ENCODE measurements around the gene TMEM244. TPM values are rescaled to one million over a fixed set of nuclear protein-coding genes. Genes with fewer than 3 reads are reported as not detected.
"Not testable (repeated sequence)": the region's sequence is repeated elsewhere in the genome, so short reads cannot be mapped to it uniquely, and the experiment has no call there.

TMEM244 gene, protein sequence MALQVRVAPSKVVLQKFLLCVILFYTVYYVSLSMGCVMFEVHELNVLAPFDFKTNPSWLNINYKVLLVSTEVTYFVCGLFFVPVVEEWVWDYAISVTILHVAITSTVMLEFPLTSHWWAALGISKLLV
- not detected in 2 replicates for polyA plus RNA-seq (2014; cell fraction: cytosol; rRNA removed)
- polyA plus RNA-seq (2014; cell fraction: nucleus; rRNA removed) = not detected in 2 replicates

DNA sequence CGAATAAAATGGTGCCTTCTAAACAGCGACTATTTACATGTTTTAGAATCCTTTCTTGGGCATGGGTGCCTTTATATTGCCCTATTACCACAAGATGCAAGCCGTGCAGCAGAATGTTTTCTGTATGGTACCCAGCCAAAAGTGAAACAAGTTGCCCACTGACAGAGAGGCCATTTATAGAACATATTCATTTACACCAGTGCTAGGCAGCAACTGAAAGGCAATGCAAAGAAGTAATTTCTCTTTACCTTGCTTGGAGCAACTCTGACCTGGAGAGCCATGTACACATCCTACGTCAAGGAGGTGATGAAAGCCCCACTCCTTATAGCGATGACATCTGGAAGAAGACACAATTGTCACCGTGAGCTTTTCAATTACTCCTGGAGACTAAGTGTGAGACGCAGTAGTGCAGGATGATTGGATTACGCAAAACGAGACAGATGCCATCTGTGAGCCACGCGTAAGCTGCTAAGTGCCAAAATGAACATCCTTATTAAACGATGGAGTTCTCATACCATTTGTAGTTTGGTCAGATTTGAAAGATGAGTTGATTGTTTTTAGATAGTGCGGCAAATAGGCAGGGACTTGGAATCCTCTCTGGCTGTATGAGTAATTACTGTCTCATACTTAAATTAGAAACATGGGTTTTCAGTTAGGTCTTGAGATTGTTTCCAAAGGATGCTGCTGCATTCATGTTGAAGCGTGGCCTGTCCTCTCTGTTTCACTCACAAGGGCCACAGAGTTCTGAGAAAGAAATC, at the start of gene TMEM244:
TSS of gene TMEM244 (minus strand) at position 408 of the 758 bp plus-strand sequence. CDS start at position 281, 127 bp downstream.
- peak; percentile 49 for DNase-seq (ENCODE audit: low spot score)

DNA sequence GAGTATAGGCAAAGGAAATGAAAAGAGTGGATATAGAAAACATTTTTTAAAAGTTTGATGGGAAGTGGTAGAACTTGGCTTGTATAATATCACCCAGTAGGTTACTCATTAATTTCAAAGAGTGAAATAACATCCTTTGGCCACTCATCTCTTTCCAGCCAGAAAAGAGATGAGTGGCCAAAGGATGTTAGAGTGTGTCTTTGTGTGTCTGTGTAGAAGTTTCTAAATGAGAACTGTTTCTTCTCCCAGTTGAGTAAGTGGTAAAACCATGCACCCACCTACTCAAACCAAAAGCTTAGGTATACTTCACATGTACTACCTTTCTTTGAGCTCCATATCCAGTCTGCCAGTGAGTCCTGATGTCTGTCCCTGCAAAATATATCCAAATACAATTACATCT, 47.7 kb upstream of the TMEM244 start:
- DNase-seq (ENCODE audit: low spot score) = no peak

DNA sequence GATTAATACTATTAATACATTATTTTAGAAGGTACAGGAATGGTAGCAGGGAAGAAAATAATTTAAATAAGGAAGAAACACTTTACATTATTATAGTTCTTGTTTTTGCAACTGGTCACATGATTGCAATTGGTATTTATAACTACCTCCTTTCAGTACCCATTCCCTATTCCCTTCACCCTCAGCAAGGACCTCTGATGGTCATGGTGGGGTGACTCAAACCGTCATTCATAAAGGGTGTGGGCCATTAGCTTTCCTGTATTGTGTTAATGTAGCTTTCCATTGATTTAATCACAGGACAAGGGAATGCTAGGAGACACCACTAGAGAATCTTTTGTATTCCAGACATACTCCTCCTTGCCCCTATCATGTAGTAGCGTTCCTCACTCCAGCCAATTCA, 47.2 kb upstream of the TMEM244 start:
- no peak for DNase-seq (ENCODE audit: low spot score)

DNA sequence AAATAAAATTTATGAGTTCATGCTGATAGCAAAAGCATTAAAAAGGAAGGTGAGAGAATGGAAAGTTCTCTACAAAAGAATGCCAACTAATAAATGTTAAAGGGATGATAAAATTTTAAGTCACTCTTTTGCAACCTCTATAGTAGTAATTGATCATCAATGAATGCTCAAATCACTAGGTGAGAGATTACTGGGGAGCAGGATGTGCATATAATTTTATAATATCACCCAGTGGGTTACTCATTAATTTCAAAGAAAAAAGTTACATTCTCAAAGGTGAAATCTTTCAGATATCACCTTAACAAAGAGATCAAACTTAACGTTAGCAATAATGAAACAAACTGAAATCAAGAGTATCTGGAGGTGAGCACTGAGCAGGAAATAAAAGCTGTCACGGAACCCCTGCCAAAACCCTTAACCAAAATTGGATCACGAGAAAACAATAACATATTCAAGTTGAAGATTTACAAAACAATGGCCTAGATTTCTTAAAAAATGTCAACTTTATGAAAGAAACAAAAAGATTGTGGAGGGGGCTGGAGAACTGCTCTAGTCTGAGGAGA, 45.5 kb upstream of the TMEM244 start:
- no peak for DNase-seq (ENCODE audit: low spot score)

DNA sequence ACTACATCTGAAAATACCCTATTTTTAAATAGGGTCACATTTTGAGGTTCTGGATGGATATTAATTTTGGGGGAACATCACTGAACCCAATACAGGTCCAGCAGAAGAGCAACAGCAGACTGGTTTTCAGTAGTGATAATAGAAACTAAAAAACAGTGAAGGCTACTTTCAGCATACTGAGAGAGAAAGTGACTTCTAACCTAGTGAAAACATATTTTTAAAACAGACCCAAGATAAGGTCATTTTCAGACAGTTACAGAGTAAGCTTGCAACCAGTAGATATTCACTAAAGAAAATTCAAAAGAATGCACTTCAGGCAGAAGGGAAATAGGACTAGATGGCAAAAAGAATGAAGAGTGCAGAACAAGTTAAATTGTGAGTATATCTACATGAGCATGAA, 42.0 kb upstream of the TMEM244 start:
- no peak for DNase-seq (ENCODE audit: low spot score)

DNA sequence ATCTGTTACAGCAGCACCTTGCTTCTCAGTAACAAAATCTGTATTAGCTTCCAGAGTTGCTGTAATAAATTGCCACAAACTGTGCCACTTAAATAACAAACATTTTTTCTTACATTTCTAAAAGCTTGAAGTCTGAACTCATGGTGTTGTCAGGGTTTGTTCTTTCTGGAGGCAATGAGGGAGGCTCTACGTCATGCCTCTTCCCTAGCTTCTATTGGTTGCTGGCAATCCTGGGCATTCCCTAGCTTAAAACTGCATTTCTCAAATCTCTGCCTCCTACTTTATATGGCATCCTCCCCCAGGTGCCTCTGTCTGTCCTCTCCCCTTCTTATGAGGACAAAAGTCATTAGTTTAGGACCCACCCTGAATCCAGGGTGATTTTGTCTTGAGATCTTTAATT, 41.6 kb upstream of the TMEM244 start:
- no peak for DNase-seq (ENCODE audit: low spot score)

DNA sequence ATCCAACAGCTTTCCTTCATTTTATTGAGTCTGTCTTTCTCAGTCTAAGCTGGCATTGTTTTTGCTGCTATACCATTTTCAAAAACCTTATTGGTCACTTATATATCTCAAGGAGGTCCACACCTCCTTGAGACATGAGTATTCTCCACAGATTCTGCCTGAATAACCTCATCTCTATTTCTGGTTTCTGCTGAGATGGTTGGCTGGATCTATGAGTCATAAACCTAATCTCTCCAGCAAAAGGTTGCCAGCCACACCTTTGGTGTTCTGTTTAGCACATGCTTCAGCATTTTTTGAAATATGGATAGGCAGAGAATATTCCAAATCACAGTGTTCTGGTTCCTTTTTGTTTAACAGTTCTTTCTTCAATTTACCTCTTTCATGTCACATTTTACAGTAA, 40.8 kb upstream of the TMEM244 start:
- no peak for DNase-seq (ENCODE audit: low spot score)

DNA sequence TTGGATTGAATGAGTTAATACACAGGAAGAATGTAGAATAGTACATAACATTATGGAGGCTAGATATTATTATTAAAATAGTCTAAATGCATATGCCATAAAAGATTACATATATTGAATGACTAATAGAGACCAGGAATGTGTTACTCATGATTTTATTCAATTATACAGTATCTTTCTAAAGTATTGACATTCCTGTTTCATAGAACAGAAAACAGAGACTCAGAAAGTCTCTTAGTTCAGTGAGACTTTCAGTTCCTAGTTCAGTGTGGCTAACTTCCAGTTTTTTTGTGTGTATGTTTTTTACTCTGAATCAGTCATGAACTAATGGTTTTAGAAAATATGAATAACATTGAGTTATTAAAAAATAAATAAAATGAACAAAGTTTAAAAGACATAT, 34.6 kb upstream of the TMEM244 start:
- no peak for DNase-seq (ENCODE audit: low spot score)

DNA sequence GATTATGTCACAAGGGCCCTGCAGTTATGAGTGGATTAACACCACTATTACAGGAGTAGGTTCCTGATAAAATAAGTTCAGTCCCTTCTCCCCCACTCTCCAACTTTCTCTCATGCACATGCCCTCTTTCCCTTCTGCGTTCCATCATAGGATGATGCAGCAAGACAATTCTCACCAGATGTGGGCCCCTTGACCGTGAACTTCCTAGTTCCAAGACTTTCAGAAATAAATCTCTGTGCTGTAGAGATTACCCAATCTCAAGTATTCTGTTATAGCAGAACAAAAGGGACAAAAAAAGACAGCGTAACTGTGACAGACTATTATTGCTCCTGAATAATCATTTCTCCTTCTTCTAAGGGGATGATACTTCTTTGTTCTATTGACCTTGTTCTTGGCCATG, 33.8 kb upstream of the TMEM244 start:
- no peak for DNase-seq (ENCODE audit: low spot score)

DNA sequence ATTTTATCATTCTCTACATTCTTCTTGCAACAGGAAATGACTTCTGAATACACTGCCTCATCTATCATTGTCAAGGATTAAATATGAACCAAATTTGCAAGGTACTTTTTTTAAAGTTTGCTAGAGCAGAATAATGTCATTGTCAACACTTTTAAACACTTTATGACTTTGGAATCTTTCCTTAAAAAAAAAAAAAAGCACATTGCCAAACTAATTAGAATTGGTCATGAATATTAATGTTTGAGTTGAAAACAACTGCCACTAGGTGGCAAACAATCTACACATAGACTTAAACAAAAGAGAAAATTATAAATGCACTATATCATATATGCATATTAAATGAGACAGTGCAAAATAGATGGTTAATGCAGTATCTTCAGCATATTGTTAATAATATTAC, 32.5 kb upstream of the TMEM244 start:
- no peak for DNase-seq (ENCODE audit: low spot score)

DNA sequence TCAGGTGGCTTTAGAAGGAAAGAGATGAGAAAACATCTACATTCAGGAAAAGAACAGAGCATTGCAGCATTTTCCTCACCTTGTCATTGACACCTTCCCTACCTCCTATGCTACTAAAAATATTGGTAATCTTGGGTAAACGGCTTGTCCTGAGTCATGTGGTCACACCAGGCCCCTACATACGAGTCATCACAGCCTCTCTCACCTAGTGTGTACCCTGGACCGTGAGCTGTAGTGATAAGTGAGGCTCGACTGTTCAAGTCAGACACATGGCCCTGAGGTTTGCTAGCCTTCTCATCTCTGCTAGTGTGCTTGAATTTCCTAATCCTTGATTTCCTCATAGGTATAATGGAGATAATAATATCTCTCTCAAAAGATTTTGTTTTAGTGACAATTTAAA, 29.6 kb upstream of the TMEM244 start:
- no peak for DNase-seq (ENCODE audit: low spot score)

DNA sequence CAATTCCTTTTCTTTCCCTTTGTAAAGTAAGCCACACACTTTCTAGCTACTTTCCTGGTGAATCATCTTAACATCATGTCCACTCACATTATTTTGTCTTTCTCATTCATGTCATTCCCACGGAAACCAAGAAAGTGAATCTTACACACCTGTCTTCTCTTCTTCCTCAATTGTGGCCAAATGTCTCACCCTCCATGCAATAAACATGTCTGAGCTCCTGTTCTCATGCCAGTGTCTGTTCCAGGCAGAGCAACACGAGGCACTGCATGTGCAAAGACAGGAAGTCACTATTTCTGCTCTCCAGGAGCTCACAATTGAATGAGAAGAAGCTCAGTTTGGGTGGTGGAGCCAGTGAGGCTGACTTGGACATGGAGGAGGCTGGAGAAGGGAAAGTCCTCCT, 29.0 kb upstream of the TMEM244 start:
- DNase-seq (ENCODE audit: low spot score) = no peak

DNA sequence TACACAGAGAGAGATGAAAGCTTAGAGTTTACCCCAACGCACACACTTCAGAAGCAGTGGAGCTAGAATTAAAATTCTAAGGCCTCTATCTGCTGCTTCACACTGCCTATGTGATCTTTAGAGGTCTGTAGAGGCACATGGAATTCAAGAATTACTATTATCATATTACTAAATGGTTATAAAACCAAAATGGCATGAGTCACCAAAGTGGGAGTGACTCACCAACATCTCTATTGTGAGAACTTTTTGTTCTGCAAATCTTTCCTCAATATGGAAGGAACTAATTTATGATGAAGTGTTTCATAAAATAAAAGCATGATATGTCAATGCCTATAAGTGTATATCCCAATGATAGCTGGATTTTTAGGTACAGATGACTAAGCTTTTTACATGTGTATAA, 28.5 kb upstream of the TMEM244 start:
- no peak for DNase-seq (ENCODE audit: low spot score)

DNA sequence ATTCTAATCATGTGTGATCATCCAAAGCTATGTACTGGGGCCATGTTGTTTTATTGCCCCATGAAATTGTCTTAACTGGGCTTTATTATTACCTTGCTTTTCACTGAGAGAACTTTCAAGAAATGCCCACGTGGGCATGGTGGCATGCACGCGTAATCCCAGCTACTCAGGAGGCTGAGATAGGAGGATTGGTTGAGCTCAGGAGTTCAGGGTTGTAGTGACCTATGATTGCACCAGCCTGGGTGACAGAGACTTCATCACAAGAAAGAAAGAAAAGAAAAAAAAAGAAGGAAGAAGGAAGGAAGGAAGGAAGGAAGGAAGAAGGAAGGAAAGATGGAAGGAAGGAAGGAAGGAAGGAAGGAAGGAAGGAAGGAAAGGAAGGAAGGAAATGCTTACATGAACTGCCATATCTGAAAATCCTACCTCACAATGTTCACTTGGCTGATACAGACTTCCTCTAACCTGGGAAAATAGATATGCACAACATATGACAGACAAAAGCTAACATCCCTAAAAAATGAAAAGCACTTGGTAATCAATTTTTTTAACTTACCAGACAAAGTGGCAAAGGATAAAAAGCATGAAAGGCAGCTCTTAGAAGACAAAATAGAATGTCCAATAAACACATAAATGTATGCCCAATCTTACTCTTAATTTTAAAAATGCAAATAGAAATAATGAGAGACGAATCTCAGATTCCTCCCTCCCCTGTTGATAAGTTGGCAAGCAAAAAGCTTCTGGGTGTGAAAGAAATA, 25.5 kb upstream of the TMEM244 start:
- no peak for DNase-seq (ENCODE audit: low spot score)

DNA sequence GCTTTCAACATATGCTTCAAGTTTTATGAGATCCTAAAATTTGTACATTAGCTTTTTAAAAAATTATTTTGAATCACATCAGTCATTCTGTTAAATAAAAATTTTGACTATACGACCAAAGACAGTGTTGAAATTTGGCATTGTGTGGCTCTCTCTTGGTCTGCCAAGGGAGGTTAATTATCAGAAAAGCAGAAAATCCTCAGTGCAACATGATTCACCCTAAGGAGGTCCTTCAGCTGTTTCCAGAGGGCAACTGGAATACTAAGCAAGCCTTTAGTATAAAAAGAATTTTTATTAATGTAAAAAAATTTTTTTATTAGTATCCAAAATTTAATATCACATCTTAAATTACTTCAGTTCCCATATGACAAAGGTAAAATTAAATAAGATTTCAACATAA, 23.1 kb upstream of the TMEM244 start:
- DNase-seq (ENCODE audit: low spot score) = no peak

DNA sequence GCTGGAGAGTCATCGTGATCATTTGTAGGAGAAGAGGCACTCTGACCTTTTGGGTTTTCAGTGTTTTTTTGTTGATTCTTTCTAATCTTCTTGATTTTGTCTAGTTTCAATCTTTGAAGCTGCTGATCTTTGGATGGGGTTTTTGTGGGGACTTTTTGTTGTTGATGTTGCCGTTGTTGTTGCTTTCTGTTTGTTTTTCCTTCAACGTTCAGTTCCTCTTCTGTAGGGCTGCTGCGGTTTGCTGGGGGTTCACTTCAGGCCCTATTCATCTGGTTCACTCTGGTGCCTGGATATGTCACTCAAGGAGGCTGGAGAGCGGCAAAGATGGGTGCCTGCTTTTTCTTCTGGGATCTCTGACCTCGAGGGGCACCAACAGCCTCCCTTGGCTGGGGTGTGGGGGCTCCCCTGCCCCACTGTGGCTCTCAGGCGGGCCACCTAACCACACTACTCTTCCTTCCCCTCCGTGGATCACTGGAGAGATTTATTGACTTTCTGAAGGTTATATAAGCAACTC, 21.5 kb upstream of the TMEM244 start:
- no peak for DNase-seq (ENCODE audit: low spot score)

DNA sequence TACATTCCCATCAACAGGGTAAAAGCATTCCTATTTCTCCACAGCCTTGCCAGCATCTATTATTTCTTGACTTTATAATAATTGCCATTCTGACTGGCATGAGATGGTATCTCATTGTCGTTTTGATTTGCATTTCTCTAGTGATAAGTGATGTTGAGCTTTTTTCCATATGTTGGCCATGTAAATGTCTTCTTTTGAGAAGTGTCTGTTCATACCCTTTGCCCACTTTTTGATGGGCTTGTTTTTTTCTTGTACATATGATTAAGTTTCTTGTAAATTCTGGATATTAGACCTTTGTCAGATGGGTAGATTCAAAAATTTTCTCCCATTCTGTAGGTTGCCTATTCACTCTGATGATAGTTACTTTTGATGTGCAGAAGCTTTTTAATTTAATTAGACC, 16.8 kb upstream of the TMEM244 start:
- not testable (repeated sequence) for DNase-seq (ENCODE audit: low spot score)

DNA sequence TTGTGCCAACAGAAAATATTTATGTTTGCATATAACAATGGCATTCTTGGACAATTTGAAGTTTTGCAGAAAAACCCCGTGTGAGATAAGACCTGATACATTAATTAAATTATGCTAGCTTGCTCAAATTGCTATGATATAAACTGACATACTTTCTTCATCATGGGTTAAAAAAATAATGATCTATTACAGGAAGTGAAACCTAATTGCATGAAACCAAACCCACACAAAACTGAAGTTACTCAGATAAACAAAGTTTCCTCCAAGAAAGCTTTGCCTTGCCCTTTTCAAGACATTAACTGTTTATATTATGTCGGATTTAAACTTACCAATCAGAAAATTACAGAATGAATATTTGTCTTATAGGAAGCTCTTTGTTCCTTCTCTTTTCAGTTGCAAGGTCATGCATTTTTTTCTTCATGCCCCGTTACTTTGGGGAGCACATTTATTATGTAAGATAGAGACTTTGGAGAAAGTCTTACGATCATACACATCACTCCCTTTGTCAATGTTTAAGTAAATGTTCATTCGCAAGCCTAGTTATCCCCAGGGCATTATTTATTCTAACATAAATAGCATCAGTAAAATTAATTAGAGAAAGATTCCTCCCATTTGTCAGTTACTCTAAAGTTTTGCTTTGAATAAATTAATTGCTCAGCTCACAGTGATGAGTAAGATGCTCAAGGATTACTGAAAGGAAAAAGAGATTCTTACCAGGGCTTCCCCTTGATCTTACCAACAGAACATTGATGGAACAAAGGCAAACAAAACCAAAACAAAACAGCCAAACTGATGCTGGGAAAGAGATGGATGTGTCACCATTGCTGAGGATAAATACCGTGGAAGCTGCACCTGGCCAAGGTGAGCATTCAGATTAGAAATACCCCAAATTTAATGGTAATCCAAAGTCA, 14.8 kb upstream of the TMEM244 start:
- DNase-seq (ENCODE audit: low spot score) = no peak

DNA sequence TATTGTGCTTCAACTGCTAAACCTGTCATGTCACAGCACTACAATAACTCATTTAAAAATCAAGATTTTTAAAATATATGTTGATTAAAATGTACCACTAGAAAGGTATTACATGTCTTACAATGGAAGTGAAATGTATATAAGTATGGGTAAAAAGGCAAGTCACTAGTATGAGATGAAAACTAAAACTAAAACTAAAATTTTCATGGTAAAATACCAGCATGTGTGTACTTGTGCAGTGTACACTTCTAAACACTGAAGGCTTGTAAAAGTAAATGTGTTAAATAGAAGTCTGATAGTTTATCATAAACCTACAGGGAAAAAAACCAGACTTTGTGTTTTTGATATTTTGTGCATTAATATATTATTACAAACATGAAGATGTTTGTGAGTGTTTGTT, 13.7 kb upstream of the TMEM244 start:
- DNase-seq (ENCODE audit: low spot score) = no peak

DNA sequence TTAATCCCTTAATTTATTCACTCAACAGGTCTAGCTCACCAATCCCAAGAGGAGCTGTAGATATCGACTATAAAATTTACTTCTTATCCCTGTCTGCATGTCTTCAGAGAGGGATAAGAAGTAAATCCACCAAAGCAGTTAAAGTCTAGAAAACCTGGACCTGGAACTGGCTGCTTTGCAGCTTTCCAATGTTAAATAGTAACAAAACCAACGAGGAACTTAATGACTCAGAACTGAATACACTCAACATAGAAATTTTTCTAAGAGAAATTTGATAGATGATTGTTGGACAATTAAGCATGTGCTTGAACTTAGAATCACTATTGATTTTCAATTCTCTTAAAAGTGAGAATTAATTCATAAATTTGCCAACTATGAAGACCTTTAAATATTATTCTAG, 11.5 kb upstream of the TMEM244 start:
- DNase-seq (ENCODE audit: low spot score) = no peak

DNA sequence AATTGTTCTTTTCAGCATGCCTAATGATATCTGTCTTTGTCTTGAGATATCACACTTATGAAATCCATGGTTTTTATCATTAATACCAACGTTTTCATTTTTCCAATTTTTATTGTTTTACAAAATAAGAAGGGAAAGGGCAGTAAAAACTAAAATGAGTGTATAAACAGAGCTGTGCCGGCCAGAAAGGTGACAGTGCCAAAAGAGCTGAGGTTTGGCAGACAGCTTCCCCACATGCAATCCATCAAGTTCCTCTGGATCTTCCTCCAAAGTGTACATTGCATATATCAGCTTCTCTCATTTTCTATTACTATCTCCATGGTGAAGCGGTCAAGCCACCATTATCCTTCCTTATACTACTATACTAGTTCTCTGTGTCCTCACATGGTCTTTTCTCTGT, 10.1 kb upstream of the TMEM244 start:
- no peak for DNase-seq (ENCODE audit: low spot score)
